PC-9 (cell line): ENCODE data around the gene DRGX.

Source experiments
- EZH2 ChIP-seq: fragments of 200-600 bp; sonication (generic); IDR thresholded peaks from 2 replicates; pipeline ENCODE4 v1.8.0; 2017; ENCODE audit warnings: antibody characterized with exemption, low read depth
- TF ChIP-seq, protein P1 (sequence below): fragments of 200-600 bp; sonication (generic); conservative IDR thresholded peaks from 2 replicates; pipeline ENCODE4 v1.6.1; 2017; ENCODE audit warnings: mixed run types, antibody characterized with exemption, mild to moderate bottlenecking, moderate library complexity

DNA sequence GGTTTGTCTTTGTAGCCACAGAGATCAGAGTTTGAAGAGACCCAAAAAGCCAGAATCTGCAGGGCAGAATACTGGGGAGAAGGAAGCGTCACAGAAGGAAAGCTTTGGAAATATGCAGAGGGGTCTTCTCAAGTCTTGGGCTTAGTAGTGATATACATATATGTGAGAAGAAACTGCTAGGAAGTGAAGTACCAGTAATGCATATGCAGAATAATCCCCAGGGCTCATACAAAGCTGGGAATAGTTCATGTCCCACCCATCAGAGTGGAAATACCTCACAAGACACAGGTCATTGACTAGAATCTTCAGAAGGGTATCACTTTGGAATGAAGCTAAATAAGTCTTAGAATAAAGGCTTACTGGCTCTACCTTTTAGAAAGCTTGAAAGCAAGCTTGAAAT lies 57.3 kb downstream of the DRGX start:
- TF ChIP-seq, protein P1, sequence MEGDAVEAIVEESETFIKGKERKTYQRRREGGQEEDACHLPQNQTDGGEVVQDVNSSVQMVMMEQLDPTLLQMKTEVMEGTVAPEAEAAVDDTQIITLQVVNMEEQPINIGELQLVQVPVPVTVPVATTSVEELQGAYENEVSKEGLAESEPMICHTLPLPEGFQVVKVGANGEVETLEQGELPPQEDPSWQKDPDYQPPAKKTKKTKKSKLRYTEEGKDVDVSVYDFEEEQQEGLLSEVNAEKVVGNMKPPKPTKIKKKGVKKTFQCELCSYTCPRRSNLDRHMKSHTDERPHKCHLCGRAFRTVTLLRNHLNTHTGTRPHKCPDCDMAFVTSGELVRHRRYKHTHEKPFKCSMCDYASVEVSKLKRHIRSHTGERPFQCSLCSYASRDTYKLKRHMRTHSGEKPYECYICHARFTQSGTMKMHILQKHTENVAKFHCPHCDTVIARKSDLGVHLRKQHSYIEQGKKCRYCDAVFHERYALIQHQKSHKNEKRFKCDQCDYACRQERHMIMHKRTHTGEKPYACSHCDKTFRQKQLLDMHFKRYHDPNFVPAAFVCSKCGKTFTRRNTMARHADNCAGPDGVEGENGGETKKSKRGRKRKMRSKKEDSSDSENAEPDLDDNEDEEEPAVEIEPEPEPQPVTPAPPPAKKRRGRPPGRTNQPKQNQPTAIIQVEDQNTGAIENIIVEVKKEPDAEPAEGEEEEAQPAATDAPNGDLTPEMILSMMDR, result no peak
- TF ChIP-seq EZH2, result no peak
